ENCODE results near the gene SH2D5.

SH2D5 gene

GRCh38 chr1:20732588-20733359 lies at the start of gene SH2D5:
SH2D5 (minus strand) TSS chr1:20732703; CDS start chr1:20728044, 4,659 bp downstream.
- DNase-seq (ENCODE audit: low spot score): peak; percentile 59

GRCh38 chr1:20775700-20776099 lies 43.2 kb upstream of the SH2D5 start:
- no peak for DNase-seq (ENCODE audit: low spot score)

GRCh38 chr1:20771780-20772179 lies 39.3 kb upstream of the SH2D5 start:
- DNase-seq (ENCODE audit: low spot score): no peak

- DNase-seq (ENCODE audit: low spot score): no peak
Measured at GRCh38 chr1:20770314-20771087, 38.0 kb upstream of the SH2D5 start.

- DNase-seq (ENCODE audit: low spot score): no peak
Measured at GRCh38 chr1:20767271-20767670, 34.8 kb upstream of the SH2D5 start.

- DNase-seq (ENCODE audit: low spot score): no peak
Measured at GRCh38 chr1:20763417-20763816, 30.9 kb upstream of the SH2D5 start.

- no peak for DNase-seq (ENCODE audit: low spot score)
Measured at GRCh38 chr1:20760322-20760721, 27.8 kb upstream of the SH2D5 start.

- DNase-seq (ENCODE audit: low spot score): no peak
Measured at GRCh38 chr1:20753589-20753988, 21.1 kb upstream of the SH2D5 start.

GRCh38 chr1:20751462-20751990 lies 19.0 kb upstream of the SH2D5 start:
- no peak for DNase-seq (ENCODE audit: low spot score)

GRCh38 chr1:20742671-20743070 lies 10.2 kb upstream of the SH2D5 start:
- DNase-seq (ENCODE audit: low spot score): no peak

- DNase-seq (ENCODE audit: low spot score): no peak
Measured at GRCh38 chr1:20740781-20741180, 8.3 kb upstream of the SH2D5 start.

- DNase-seq (ENCODE audit: low spot score): no peak
Measured at GRCh38 chr1:20739225-20739624, 6.7 kb upstream of the SH2D5 start.

GRCh38 chr1:20735581-20736111 lies 3.1 kb upstream of the SH2D5 start:
- DNase-seq (ENCODE audit: low spot score): no peak

- no peak for DNase-seq (ENCODE audit: low spot score)
Measured at GRCh38 chr1:20733360-20733975, 965 bp upstream of the SH2D5 start.

- DNase-seq (ENCODE audit: low spot score): peak; percentile 40
Measured at GRCh38 chr1:20732071-20732587, 374 bp downstream of the SH2D5 start.

GRCh38 chr1:20731057-20731991 lies 1.2 kb downstream of the SH2D5 start:
- no peak for DNase-seq (ENCODE audit: low spot score)

GRCh38 chr1:20730690-20731056 lies 1.8 kb downstream of the SH2D5 start:
- no peak for DNase-seq (ENCODE audit: low spot score)

GRCh38 chr1:20729990-20730689 lies 2.4 kb downstream of the SH2D5 start:
- DNase-seq (ENCODE audit: low spot score): no peak

- no peak for DNase-seq (ENCODE audit: low spot score)
Measured at GRCh38 chr1:20729155-20729931, 3.2 kb downstream of the SH2D5 start.
